ENCODE data around the gene SLC10A4.
"Not testable (repeated sequence)": the region's sequence is repeated elsewhere in the genome, so short reads cannot be mapped to it uniquely, and the experiment has no call there.

The SLC10A4 gene

GRCh38 chr4:48483006-48483776, at the start of gene SLC10A4:
TSS of gene SLC10A4 (plus strand) at chr4:48483343. CDS start at chr4:48483562, 219 bp downstream.
- DNase-seq (ENCODE audit: low spot score) = no peak

GRCh38 chr4:48436318-48436717, 46.8 kb upstream of the SLC10A4 start:
- DNase-seq (ENCODE audit: low spot score) = no peak

- peak; percentile 15 for DNase-seq (ENCODE audit: low spot score)
Observed at GRCh38 chr4:48439988-48440387, 43.2 kb upstream of the SLC10A4 start.

GRCh38 chr4:48440914-48441313, 42.2 kb upstream of the SLC10A4 start:
- not testable (repeated sequence) for DNase-seq (ENCODE audit: low spot score)

- peak; percentile 18 for DNase-seq (ENCODE audit: low spot score)
Observed at GRCh38 chr4:48445704-48446103, 37.4 kb upstream of the SLC10A4 start.

- no peak for DNase-seq (ENCODE audit: low spot score)
Observed at GRCh38 chr4:48446642-48447041, 36.5 kb upstream of the SLC10A4 start.

GRCh38 chr4:48449151-48449550, 34.0 kb upstream of the SLC10A4 start:
- DNase-seq (ENCODE audit: low spot score) = no peak

- no peak for DNase-seq (ENCODE audit: low spot score)
Observed at GRCh38 chr4:48450740-48451139, 32.4 kb upstream of the SLC10A4 start.

GRCh38 chr4:48451656-48452055, 31.5 kb upstream of the SLC10A4 start:
- DNase-seq (ENCODE audit: low spot score) = not testable (repeated sequence)

- no peak for DNase-seq (ENCODE audit: low spot score)
Observed at GRCh38 chr4:48454591-48454990, 28.6 kb upstream of the SLC10A4 start.

GRCh38 chr4:48461000-48461399, 22.1 kb upstream of the SLC10A4 start:
- no peak for DNase-seq (ENCODE audit: low spot score)

- DNase-seq (ENCODE audit: low spot score) = no peak
Observed at GRCh38 chr4:48462363-48462762, 20.8 kb upstream of the SLC10A4 start.

- no peak for DNase-seq (ENCODE audit: low spot score)
Observed at GRCh38 chr4:48467442-48467841, 15.7 kb upstream of the SLC10A4 start.

GRCh38 chr4:48467891-48468290, 15.3 kb upstream of the SLC10A4 start:
- no peak for DNase-seq (ENCODE audit: low spot score)

- no peak for DNase-seq (ENCODE audit: low spot score)
Observed at GRCh38 chr4:48470137-48470536, 13.0 kb upstream of the SLC10A4 start.

GRCh38 chr4:48470570-48470969, 12.6 kb upstream of the SLC10A4 start:
- DNase-seq (ENCODE audit: low spot score) = peak; percentile 51

GRCh38 chr4:48472794-48473193, 10.3 kb upstream of the SLC10A4 start:
- no peak for DNase-seq (ENCODE audit: low spot score)

- no peak for DNase-seq (ENCODE audit: low spot score)
Observed at GRCh38 chr4:48475770-48476169, 7.4 kb upstream of the SLC10A4 start.

- no peak for DNase-seq (ENCODE audit: low spot score)
Observed at GRCh38 chr4:48478273-48478672, 4.9 kb upstream of the SLC10A4 start.

- DNase-seq (ENCODE audit: low spot score) = no peak
Observed at GRCh38 chr4:48481581-48481980, 1.6 kb upstream of the SLC10A4 start.

- DNase-seq (ENCODE audit: low spot score) = no peak
Observed at GRCh38 chr4:48483777-48484493, 792 bp downstream of the SLC10A4 start.

- DNase-seq (ENCODE audit: low spot score) = no peak
Observed at GRCh38 chr4:48484494-48485168, 1.5 kb downstream of the SLC10A4 start.

GRCh38 chr4:48489683-48490011, 6.5 kb downstream of the SLC10A4 start:
- no peak for DNase-seq (ENCODE audit: low spot score)

Measured in pons (tissue), 1 donor.